ENCODE results near the gene CAPZA1.

Gene CAPZA1

GRCh38 chr1:112701227-112702066, 81.8 kb downstream of the CAPZA1 start:
- DNase-seq (ENCODE audit: low read depth) = no peak

- peak; percentile 41 for DNase-seq (ENCODE audit: low read depth)
Measured at GRCh38 chr1:112702067-112702395, 82.4 kb downstream of the CAPZA1 start.

- DNase-seq (ENCODE audit: low read depth) = no peak
Measured at GRCh38 chr1:112702420-112703261, 83.0 kb downstream of the CAPZA1 start.

- no peak for DNase-seq (ENCODE audit: low read depth)
Measured at GRCh38 chr1:112703706-112704105, 84.1 kb downstream of the CAPZA1 start.

- DNase-seq (ENCODE audit: low read depth) = no peak
Measured at GRCh38 chr1:112704391-112704933, 84.8 kb downstream of the CAPZA1 start.

- DNase-seq (ENCODE audit: low read depth) = peak; percentile 99
Measured at GRCh38 chr1:112704934-112705627, 85.4 kb downstream of the CAPZA1 start.

GRCh38 chr1:112706505-112707220, 87.0 kb downstream of the CAPZA1 start, which contains the start of gene RHOC:
Gene RHOC, minus strand, starts transcription at chr1:112707127. Its CDS starts 3,328 bp downstream, at chr1:112703799.
- DNase-seq (ENCODE audit: low read depth) = peak; percentile 78

GRCh38 chr1:112707221-112708001, 87.8 kb downstream of the CAPZA1 start:
- peak; percentile 89 for DNase-seq (ENCODE audit: low read depth)

- no peak for DNase-seq (ENCODE audit: low read depth)
Measured at GRCh38 chr1:112708002-112708448, 88.4 kb downstream of the CAPZA1 start.

GRCh38 chr1:112708489-112708888, 88.9 kb downstream of the CAPZA1 start:
- no peak for DNase-seq (ENCODE audit: low read depth)

GRCh38 chr1:112710159-112710558, 90.5 kb downstream of the CAPZA1 start:
- DNase-seq (ENCODE audit: low read depth) = no peak

GRCh38 chr1:112710586-112710985, 91.0 kb downstream of the CAPZA1 start:
- DNase-seq (ENCODE audit: low read depth) = no peak

GRCh38 chr1:112711041-112711440, 91.4 kb downstream of the CAPZA1 start:
- DNase-seq (ENCODE audit: low read depth) = no peak

- DNase-seq (ENCODE audit: low read depth) = no peak
Measured at GRCh38 chr1:112711670-112712069, 92.0 kb downstream of the CAPZA1 start.

GRCh38 chr1:112712191-112712590, 92.6 kb downstream of the CAPZA1 start:
- no peak for DNase-seq (ENCODE audit: low read depth)

- DNase-seq (ENCODE audit: low read depth) = no peak
Measured at GRCh38 chr1:112712701-112713128, 93.1 kb downstream of the CAPZA1 start.

GRCh38 chr1:112713466-112714312, 94.1 kb downstream of the CAPZA1 start:
- DNase-seq (ENCODE audit: low read depth) = no peak

- peak; percentile 19 for DNase-seq (ENCODE audit: low read depth)
Measured at GRCh38 chr1:112714313-112715263, 95.0 kb downstream of the CAPZA1 start.

Data from EH (cell line).